GM23338 (cell line): ENCODE results near the gene CPSF4. TPM values are rescaled to one million over a fixed set of nuclear protein-coding genes. Genes with fewer than 3 reads are reported as not detected.

Source experiments
- ATAC-seq: fragments of 200-7000 bp; cut with Tn5 transposase; 3 replicates; pipeline ENCODE4 v1.9.1; 2020
- DNase-seq: peaks from one replicate; pipeline ENCODE4 v3.0.0-alpha.2; 2015; ENCODE audit warnings: low spot score
- H2AFZ ChIP-seq: fragments of 200-600 bp; sonication (generic); 2 replicates; pipeline ENCODE4 v1.8.0; 2016; ENCODE audit warnings: antibody characterized with exemption, mild to moderate bottlenecking, moderate library complexity
- H3F3A ChIP-seq: fragments of 200-600 bp; sonication (generic); replicated peaks from 2 replicates; pipeline ENCODE4 v1.8.0; 2017; ENCODE audit warnings: antibody characterized with exemption, mixed run types, low read depth
- H3K27ac ChIP-seq: fragments of 200-600 bp; sonication (generic); 2 replicates; pipeline ENCODE4 v1.6.1; 2016; ENCODE audit warnings: low read depth
- H3K27me3 ChIP-seq: fragments of 200-600 bp; sonication (generic); 2 replicates; pipeline ENCODE4 v1.8.0; 2016; ENCODE audit warnings: mild to moderate bottlenecking, mixed run types, moderate library complexity; ENCODE audit not compliant: insufficient read depth
- H3K36me3 ChIP-seq: fragments of 200-600 bp; sonication (generic); 2 replicates; pipeline ENCODE4 v1.8.0; 2016; ENCODE audit warnings: mild to moderate bottlenecking; ENCODE audit not compliant: insufficient read depth
- H3K4me1 ChIP-seq: fragments of 200-600 bp; sonication (generic); 2 replicates; pipeline ENCODE4 v1.8.0; 2016; ENCODE audit warnings: mild to moderate bottlenecking, moderate library complexity; ENCODE audit not compliant: insufficient read depth
- H3K4me2 ChIP-seq: fragments of 200-600 bp; sonication (generic); 2 replicates; pipeline ENCODE4 v1.7.1; 2017; ENCODE audit warnings: mixed run types
- H3K4me3 ChIP-seq: fragments of 200-600 bp; sonication (generic); 2 replicates; pipeline ENCODE4 v1.6.1; 2016; ENCODE audit warnings: mixed run types
- H3K79me2 ChIP-seq: fragments of 200-600 bp; sonication (generic); replicated peaks from 2 replicates; pipeline ENCODE4 v1.8.0; 2017; ENCODE audit warnings: mild to moderate bottlenecking; ENCODE audit not compliant: insufficient read depth
- H3K9me2 ChIP-seq: fragments of 200-600 bp; sonication (generic); 2 replicates; pipeline ENCODE4 v1.8.0; 2017; ENCODE audit not compliant: insufficient read depth
- H4K20me1 ChIP-seq: fragments of 200-600 bp; sonication (generic); replicated peaks from 2 replicates; pipeline ENCODE4 v1.8.0; 2017; ENCODE audit warnings: mild to moderate bottlenecking; ENCODE audit not compliant: insufficient read depth
- H3K27ac Mint-ChIP-seq: 2 replicates; pipeline ENCODE4 v1.8.0; 2020; ENCODE audit warnings: inconsistent platforms, mild to moderate bottlenecking, moderate library complexity, mixed read lengths
- H3K27me3 Mint-ChIP-seq: 3 replicates; pipeline ENCODE4 v1.8.0; 2022; ENCODE audit warnings: low read depth, mild to moderate bottlenecking, moderate library complexity, mixed read lengths, inconsistent platforms; ENCODE audit not compliant: insufficient read depth, poor library complexity
- H3K36me3 Mint-ChIP-seq: 3 replicates; pipeline ENCODE4 v1.8.0; 2021; ENCODE audit warnings: low read depth, mild to moderate bottlenecking, inconsistent platforms, moderate library complexity, mixed read lengths
- H3K4me1 Mint-ChIP-seq: 3 replicates; pipeline ENCODE4 v1.8.0; 2020; ENCODE audit warnings: mild to moderate bottlenecking, inconsistent platforms, mixed read lengths
- H3K4me3 Mint-ChIP-seq: 3 replicates; pipeline ENCODE4 v1.8.0; 2021; ENCODE audit warnings: moderate library complexity, mild to moderate bottlenecking, inconsistent platforms, mixed read lengths
- H3K9me3 Mint-ChIP-seq: 3 replicates; pipeline ENCODE4 v1.8.0; 2020; ENCODE audit warnings: moderate library complexity, mild to moderate bottlenecking, inconsistent platforms, mixed read lengths
- CREB1 ChIP-seq: fragments of 250-450 bp; sonication (Bioruptor Pico); IDR thresholded peaks from 2 replicates; pipeline ENCODE4 v1.5.0; 2020; ENCODE audit warnings: low read depth, mild to moderate bottlenecking, moderate library complexity
- EZH2 ChIP-seq: fragments of 200-600 bp; sonication (generic); IDR thresholded peaks from one replicate; pipeline ENCODE4 v1.8.0; 2017; ENCODE audit warnings: antibody characterized with exemption, mild to moderate bottlenecking, low read depth; ENCODE audit not compliant: unreplicated experiment
- NANOG ChIP-seq: IDR thresholded peaks from 2 replicates; pipeline ENCODE4 v1.6.1; 2016; ENCODE audit warnings: antibody characterized with exemption, borderline replicate concordance
- POLR2AphosphoS5 ChIP-seq: IDR thresholded peaks from 2 replicates; pipeline ENCODE4 v1.6.1; 2016; ENCODE audit warnings: antibody characterized with exemption, low read depth
- ZNF114 ChIP-seq: fragments of 250-450 bp; sonication (Bioruptor Pico); IDR thresholded peaks from 2 replicates; pipeline ENCODE4 v1.5.0; 2020; ENCODE audit warnings: mild to moderate bottlenecking, moderate library complexity
- ZNF331 ChIP-seq: fragments of 250-450 bp; sonication (Bioruptor Pico); IDR thresholded peaks from 2 replicates; pipeline ENCODE4 v1.5.0; 2020; ENCODE audit warnings: low read depth, mild to moderate bottlenecking, moderate library complexity
- polyA plus RNA-seq: library from polyadenylated mRNA; unstranded; fragments of >200 nt; fragmentation: Nextera tagmentation; extraction: Ambion mirVana; gene quantifications from 2 replicates; pipeline ENCODE4 v1.2.1, GENCODE V29; 2016
- total RNA-seq: library from RNA; depleted of rRNA; stranded (reverse); fragments of >200 nt; shearing (Covaris generic); gene quantifications from 2 replicates; pipeline ENCODE4 v1.2.3, GENCODE V29; 2014
- TF ChIP-seq, protein P1 (sequence below): IDR thresholded peaks from one replicate; pipeline ENCODE4 v1.6.1; 2018; ENCODE audit warnings: antibody characterized with exemption; ENCODE audit not compliant: unreplicated experiment
- TF ChIP-seq, protein P2 (sequence below), 2 experiments: fragments of 200-600 bp in 1 of 2; sonication (generic) in 1 of 2; conservative IDR thresholded peaks; 2 replicates each; pipeline versions ENCODE4 v1.5.1 to v1.6.1; 2016 to 2017; ENCODE audit warnings: antibody characterized with exemption in 2 of 2, low read depth in 2 of 2, mild to moderate bottlenecking in 2 of 2, moderate library complexity in 1 of 2
- TF ChIP-seq, protein P3 (sequence below): fragments of 250-450 bp; sonication (Bioruptor Pico); IDR thresholded peaks from 2 replicates; pipeline ENCODE4 v1.5.0; 2020; ENCODE audit warnings: mild to moderate bottlenecking, moderate library complexity

The CPSF4 gene
- total and polyA plus RNA-seq, 2 experiments from 2014 or later = 34.3 to 93.2 TPM

DNA sequence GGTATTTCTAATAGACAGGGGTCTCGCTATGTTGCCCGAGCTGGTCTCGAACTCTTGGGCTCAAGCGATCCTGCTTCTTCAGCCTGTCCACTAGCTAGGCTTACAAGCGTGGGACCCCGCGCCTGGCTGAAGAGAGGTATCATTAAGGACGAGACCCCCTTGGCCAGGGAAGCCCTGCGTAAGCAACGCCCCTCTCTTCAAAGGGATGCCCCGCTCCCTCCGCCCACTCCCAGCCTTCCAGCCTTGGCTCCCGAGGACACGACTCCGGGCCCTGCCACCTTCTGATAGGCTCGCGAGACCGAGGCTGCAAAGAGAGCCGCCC lies 65.5 kb downstream of the CPSF4 start:
- ATAC-seq (peak; percentile 85), DNase-seq (peak; percentile 100)
- Histone ChIP-seq H3K4me1 (peaks cover 17% of the 10 kb centered on the region), H4K20me1 (peaks cover 3% of the 10 kb centered on the region; the same call in 1 of the 2 replicates), H3K79me2 (peaks cover 51% of the 10 kb centered on the region), H3K4me3 (peak overlapping the region; percentile 88), H3K27me3 (no peaks in the 10 kb centered on the region), H3K4me2 (peak overlapping the region; percentile 85; the same call in 1 of the 2 replicates), H3K9me2 (no peaks in the 10 kb centered on the region), H3K36me3 (no peaks in the 10 kb centered on the region), H2AFZ (peak overlapping the region; percentile 98; the same call in 1 of the 2 replicates), H3K27ac (peak overlapping the region; percentile 63; the same call in 1 of the 2 replicates), H3F3A (peaks cover 21% of the 10 kb centered on the region; the same call in 1 of the 2 replicates)
- Mint-ChIP-seq H3K36me3 (peaks cover 14% of the 10 kb centered on the region), H3K4me3 (peak overlapping the region; percentile 91), H3K9me3 (peaks cover 9% of the 10 kb centered on the region; the same call in 1 of the 3 replicates), H3K27ac (peak overlapping the region; percentile 98), H3K4me1 (peaks cover 14% of the 10 kb centered on the region), H3K27me3 (peaks cover 9% of the 10 kb centered on the region)
- TF ChIP-seq NANOG (no peak), ZNF331 (no peak), EZH2 (no peak), ZNF114 (no peak)
- TF ChIP-seq, protein P1, sequence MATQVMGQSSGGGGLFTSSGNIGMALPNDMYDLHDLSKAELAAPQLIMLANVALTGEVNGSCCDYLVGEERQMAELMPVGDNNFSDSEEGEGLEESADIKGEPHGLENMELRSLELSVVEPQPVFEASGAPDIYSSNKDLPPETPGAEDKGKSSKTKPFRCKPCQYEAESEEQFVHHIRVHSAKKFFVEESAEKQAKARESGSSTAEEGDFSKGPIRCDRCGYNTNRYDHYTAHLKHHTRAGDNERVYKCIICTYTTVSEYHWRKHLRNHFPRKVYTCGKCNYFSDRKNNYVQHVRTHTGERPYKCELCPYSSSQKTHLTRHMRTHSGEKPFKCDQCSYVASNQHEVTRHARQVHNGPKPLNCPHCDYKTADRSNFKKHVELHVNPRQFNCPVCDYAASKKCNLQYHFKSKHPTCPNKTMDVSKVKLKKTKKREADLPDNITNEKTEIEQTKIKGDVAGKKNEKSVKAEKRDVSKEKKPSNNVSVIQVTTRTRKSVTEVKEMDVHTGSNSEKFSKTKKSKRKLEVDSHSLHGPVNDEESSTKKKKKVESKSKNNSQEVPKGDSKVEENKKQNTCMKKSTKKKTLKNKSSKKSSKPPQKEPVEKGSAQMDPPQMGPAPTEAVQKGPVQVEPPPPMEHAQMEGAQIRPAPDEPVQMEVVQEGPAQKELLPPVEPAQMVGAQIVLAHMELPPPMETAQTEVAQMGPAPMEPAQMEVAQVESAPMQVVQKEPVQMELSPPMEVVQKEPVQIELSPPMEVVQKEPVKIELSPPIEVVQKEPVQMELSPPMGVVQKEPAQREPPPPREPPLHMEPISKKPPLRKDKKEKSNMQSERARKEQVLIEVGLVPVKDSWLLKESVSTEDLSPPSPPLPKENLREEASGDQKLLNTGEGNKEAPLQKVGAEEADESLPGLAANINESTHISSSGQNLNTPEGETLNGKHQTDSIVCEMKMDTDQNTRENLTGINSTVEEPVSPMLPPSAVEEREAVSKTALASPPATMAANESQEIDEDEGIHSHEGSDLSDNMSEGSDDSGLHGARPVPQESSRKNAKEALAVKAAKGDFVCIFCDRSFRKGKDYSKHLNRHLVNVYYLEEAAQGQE = no peak
- TF ChIP-seq, protein P2, sequence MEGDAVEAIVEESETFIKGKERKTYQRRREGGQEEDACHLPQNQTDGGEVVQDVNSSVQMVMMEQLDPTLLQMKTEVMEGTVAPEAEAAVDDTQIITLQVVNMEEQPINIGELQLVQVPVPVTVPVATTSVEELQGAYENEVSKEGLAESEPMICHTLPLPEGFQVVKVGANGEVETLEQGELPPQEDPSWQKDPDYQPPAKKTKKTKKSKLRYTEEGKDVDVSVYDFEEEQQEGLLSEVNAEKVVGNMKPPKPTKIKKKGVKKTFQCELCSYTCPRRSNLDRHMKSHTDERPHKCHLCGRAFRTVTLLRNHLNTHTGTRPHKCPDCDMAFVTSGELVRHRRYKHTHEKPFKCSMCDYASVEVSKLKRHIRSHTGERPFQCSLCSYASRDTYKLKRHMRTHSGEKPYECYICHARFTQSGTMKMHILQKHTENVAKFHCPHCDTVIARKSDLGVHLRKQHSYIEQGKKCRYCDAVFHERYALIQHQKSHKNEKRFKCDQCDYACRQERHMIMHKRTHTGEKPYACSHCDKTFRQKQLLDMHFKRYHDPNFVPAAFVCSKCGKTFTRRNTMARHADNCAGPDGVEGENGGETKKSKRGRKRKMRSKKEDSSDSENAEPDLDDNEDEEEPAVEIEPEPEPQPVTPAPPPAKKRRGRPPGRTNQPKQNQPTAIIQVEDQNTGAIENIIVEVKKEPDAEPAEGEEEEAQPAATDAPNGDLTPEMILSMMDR (conservative IDR thresholded peaks at IDR 0.05; ENCODE audit: low read depth in 2 of 2) = no peak

DNA sequence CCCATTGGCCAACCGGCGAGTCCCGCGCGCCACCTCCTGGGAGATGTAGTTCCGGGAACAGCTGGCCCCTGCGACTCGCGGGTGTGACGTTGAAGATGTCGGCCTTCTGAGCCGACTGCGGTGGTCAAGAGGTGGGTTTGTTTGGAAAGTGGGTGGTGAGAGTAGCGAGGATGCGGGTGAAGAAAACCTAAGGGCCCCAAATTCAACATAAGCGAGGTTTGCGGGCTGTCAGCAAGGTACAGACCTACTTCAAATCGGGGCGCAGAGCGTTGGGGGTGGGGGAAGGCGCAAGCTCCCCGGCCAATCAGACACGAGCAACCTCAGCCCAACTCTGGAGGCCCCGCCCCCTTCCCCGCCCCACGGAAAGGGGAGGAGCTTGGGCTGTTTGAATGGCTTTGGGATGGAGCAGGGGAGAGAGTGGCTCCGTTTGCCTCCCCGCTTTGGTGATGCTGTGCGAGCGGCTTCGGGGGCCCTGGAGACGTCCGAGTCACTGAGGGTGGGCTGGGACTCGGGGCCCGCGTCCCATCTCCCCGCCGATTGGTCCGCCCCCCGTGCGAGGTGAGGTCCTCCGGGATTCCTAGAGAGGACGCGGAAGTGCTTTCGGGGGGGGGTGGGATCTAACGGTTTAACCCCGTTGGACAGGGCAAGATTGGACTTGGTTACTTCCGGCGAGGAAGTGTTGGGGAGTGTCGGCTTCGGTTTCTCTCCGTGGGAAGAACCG lies 66.0 kb downstream of the CPSF4 start, which contains the start of gene ZKSCAN5:
Gene ZKSCAN5, plus strand, starts transcription at position 60 of the 721 bp plus-strand sequence. CDS start 1,383 bp downstream, outside the sequence.
- peak; percentile 64 for ATAC-seq
- Mint-ChIP-seq H3K4me1 (peaks cover 14% of the 10 kb centered on the region), H3K36me3 (peaks cover 14% of the 10 kb centered on the region), H3K4me3 (peak within 1 kb of the TSS; percentile 91), H3K27me3 (peaks cover 7% of the 10 kb centered on the region), H3K9me3 (peaks cover 9% of the 10 kb centered on the region; the same call in 1 of the 3 replicates), H3K27ac (peak within 1 kb of the TSS; percentile 98)
- Histone ChIP-seq H2AFZ (peak within 1 kb of the TSS; percentile 98), H3K4me1 (peaks cover 17% of the 10 kb centered on the region), H3K9me2 (no peaks in the 10 kb centered on the region), H3K79me2 (peaks cover 50% of the 10 kb centered on the region), H3F3A (peaks cover 16% of the 10 kb centered on the region; the same call in 1 of the 2 replicates), H3K27me3 (no peaks in the 10 kb centered on the region), H3K4me3 (peak within 1 kb of the TSS; percentile 88), H3K27ac (peak within 1 kb of the TSS; percentile 94), H4K20me1 (peaks cover under 1% of the 10 kb centered on the region; the same call in 1 of the 2 replicates), H3K36me3 (no peaks in the 10 kb centered on the region), H3K4me2 (peak within 1 kb of the TSS; percentile 85)
- peak; percentile 95 for DNase-seq
- TF ChIP-seq, protein P3, sequence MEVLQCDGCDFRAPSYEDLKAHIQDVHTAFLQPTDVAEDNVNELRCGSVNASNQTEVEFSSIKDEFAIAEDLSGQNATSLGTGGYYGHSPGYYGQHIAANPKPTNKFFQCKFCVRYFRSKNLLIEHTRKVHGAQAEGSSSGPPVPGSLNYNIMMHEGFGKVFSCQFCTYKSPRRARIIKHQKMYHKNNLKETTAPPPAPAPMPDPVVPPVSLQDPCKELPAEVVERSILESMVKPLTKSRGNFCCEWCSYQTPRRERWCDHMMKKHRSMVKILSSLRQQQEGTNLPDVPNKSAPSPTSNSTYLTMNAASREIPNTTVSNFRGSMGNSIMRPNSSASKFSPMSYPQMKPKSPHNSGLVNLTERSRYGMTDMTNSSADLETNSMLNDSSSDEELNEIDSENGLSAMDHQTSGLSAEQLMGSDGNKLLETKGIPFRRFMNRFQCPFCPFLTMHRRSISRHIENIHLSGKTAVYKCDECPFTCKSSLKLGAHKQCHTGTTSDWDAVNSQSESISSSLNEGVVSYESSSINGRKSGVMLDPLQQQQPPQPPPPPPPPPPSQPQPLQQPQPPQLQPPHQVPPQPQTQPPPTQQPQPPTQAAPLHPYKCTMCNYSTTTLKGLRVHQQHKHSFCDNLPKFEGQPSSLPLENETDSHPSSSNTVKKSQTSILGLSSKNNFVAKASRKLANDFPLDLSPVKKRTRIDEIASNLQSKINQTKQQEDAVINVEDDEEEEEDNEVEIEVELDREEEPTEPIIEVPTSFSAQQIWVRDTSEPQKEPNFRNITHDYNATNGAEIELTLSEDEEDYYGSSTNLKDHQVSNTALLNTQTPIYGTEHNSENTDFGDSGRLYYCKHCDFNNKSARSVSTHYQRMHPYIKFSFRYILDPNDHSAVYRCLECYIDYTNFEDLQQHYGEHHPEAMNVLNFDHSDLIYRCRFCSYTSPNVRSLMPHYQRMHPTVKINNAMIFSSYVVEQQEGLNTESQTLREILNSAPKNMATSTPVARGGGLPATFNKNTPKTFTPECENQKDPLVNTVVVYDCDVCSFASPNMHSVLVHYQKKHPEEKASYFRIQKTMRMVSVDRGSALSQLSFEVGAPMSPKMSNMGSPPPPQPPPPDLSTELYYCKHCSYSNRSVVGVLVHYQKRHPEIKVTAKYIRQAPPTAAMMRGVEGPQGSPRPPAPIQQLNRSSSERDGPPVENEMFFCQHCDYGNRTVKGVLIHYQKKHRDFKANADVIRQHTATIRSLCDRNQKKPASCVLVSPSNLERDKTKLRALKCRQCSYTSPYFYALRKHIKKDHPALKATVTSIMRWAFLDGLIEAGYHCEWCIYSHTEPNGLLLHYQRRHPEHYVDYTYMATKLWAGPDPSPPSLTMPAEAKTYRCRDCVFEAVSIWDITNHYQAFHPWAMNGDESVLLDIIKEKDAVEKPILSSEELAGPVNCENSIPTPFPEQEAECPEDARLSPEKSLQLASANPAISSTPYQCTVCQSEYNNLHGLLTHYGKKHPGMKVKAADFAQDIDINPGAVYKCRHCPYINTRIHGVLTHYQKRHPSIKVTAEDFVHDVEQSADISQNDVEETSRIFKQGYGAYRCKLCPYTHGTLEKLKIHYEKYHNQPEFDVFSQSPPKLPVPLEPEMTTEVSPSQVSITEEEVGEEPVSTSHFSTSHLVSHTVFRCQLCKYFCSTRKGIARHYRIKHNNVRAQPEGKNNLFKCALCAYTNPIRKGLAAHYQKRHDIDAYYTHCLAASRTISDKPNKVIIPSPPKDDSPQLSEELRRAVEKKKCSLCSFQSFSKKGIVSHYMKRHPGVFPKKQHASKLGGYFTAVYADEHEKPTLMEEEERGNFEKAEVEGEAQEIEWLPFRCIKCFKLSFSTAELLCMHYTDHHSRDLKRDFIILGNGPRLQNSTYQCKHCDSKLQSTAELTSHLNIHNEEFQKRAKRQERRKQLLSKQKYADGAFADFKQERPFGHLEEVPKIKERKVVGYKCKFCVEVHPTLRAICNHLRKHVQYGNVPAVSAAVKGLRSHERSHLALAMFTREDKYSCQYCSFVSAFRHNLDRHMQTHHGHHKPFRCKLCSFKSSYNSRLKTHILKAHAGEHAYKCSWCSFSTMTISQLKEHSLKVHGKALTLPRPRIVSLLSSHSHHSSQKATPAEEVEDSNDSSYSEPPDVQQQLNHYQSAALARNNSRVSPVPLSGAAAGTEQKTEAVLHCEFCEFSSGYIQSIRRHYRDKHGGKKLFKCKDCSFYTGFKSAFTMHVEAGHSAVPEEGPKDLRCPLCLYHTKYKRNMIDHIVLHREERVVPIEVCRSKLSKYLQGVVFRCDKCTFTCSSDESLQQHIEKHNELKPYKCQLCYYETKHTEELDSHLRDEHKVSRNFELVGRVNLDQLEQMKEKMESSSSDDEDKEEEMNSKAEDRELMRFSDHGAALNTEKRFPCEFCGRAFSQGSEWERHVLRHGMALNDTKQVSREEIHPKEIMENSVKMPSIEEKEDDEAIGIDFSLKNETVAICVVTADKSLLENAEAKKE (CRISPR knock-in tag) = no peak
- TF ChIP-seq ZNF331 (no peak), CREB1 (CRISPR knock-in tag) (peak; percentile 85), NANOG (no peak), POLR2AphosphoS5 (peak; percentile 71)
